RWPE2 (cell line): ENCODE data around the gene RABEPK.
"Not testable (repeated sequence)": the region's sequence is repeated elsewhere in the genome, so short reads cannot be mapped to it uniquely, and the experiment has no call there.

Experiments used
- ATAC-seq: fragments of 200-7000 bp; cut with Tn5 transposase; 3 replicates; pipeline ENCODE4 v1.9.1; 2021; ENCODE audit warnings: low read depth
- DNase-seq: peaks from one replicate; pipeline ENCODE4 v3.0.0-alpha.2; 2020; ENCODE audit warnings: low spot score
- H3K27ac ChIP-seq: fragments of 450-650 bp; 2 replicates; pipeline ENCODE4 v1.5.1; 2017; ENCODE audit warnings: mild to moderate bottlenecking; ENCODE audit not compliant: poor library complexity, severe bottlenecking
- H3K27me3 ChIP-seq: fragments of 250-450 bp; sonication (Bioruptor Pico); 2 replicates; pipeline ENCODE4 v1.5.1; 2021; ENCODE audit warnings: mild to moderate bottlenecking, moderate library complexity; ENCODE audit not compliant: insufficient read depth, poor library complexity, severe bottlenecking
- H3K36me3 ChIP-seq: fragments of 250-450 bp; sonication (Bioruptor Pico); 2 replicates; pipeline ENCODE4 v1.5.1; 2020; ENCODE audit warnings: low read depth, mild to moderate bottlenecking, moderate library complexity
- H3K4me1 ChIP-seq: fragments of 250-450 bp; sonication (Bioruptor Pico); 2 replicates; pipeline ENCODE4 v1.5.1; 2021; ENCODE audit warnings: mild to moderate bottlenecking, moderate library complexity; ENCODE audit not compliant: insufficient read depth, poor library complexity, severe bottlenecking
- H3K4me3 ChIP-seq: fragments of 250-450 bp; sonication (Bioruptor Pico); 2 replicates; pipeline ENCODE4 v1.5.1; 2021; ENCODE audit warnings: mild to moderate bottlenecking, moderate library complexity; ENCODE audit not compliant: severe bottlenecking
- H3K9me3 ChIP-seq: fragments of 250-450 bp; sonication (Bioruptor Pico); 2 replicates; pipeline ENCODE4 v1.5.1; 2021; ENCODE audit warnings: mild to moderate bottlenecking, moderate library complexity; ENCODE audit not compliant: severe bottlenecking
- TF ChIP-seq, protein P1 (sequence below): fragments of 450-650 bp; IDR thresholded peaks from one replicate; pipeline ENCODE4 v1.5.1; 2017; ENCODE audit warnings: mild to moderate bottlenecking, moderate library complexity; ENCODE audit not compliant: poor library complexity, severe bottlenecking

RABEPK gene

DNA sequence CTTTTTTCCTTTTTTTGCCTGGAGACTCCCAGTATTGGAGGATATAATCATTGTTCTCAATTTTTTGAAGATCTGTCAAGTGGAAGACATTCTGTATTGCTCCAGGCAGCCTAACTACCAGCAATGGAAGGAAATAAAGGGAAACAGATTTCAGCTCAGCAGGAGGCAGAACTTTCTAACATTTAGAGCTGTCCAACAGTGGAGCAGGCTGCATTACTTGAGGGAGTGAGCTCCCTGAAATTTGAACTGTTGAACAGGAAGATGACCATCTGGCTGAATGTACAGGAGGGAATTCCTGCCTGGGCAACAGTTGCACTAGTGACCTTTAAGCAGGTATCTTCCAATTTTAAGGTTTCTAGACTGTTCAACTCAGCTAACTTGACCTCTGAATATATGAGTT, 60.2 kb downstream of the RABEPK start:
- Histone ChIP-seq H3K27me3 (no peaks in the 10 kb centered on the region), H3K27ac (no peak overlapping the region), H3K9me3 (no peaks in the 10 kb centered on the region), H3K36me3 (peaks cover 14% of the 10 kb centered on the region), H3K4me1 (peaks cover 5% of the 10 kb centered on the region), H3K4me3 (no peak overlapping the region)
- no peak for DNase-seq
- no peak for ATAC-seq
- TF ChIP-seq, protein P1, sequence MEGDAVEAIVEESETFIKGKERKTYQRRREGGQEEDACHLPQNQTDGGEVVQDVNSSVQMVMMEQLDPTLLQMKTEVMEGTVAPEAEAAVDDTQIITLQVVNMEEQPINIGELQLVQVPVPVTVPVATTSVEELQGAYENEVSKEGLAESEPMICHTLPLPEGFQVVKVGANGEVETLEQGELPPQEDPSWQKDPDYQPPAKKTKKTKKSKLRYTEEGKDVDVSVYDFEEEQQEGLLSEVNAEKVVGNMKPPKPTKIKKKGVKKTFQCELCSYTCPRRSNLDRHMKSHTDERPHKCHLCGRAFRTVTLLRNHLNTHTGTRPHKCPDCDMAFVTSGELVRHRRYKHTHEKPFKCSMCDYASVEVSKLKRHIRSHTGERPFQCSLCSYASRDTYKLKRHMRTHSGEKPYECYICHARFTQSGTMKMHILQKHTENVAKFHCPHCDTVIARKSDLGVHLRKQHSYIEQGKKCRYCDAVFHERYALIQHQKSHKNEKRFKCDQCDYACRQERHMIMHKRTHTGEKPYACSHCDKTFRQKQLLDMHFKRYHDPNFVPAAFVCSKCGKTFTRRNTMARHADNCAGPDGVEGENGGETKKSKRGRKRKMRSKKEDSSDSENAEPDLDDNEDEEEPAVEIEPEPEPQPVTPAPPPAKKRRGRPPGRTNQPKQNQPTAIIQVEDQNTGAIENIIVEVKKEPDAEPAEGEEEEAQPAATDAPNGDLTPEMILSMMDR = no peak

DNA sequence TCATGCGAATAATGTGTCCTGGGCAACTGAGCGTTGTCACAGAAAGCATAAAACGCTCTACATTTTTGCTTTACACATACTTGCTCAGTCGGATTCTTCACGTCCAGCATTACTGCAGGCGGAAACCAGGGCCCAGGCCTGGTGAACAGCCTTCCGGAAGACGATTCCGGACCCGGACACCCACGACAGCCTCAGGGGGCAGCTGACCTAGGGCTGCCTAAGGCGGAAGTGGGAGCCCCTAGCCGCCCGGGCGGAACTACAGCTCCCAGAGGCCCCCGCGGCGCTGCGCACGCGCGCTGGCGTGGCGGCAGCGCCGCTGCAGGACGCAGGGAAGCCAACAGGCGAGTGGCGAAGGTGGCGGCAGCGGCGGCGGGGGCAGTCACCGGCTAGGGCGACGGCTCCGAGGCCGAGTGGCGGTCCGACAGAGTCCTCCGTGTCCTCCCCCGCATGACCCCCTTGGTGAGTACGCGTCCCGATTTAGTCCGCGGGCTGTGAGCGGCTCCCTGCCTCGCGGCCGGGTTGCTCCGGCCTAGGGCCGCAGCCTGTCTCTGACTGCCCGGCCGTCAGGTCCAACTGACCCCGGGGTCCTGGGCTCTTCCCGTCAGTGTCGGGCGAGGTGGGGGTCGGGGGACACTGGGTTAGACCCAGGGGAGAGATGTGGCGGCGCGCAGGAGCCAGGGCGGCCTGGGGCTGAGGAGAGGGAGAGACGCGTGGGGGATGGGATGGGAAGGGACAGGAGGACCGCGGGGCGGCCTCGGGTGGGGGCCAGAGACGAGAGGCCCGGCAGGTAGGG, 61.4 kb downstream of the RABEPK start, which contains the start of gene GAPVD1:
GAPVD1 (plus strand) TSS at position 326 of the 793 bp plus-strand sequence. CDS start 37,096 bp downstream, outside the sequence.
- peak within 1 kb of the TSS; percentile 33 for H3K27ac ChIP-seq
- no peaks in the 10 kb centered on the region for H3K27me3 ChIP-seq
- peak; percentile 97 for ATAC-seq
- H3K36me3 ChIP-seq = peaks cover 18% of the 10 kb centered on the region
- peaks cover 5% of the 10 kb centered on the region for H3K4me1 ChIP-seq
- peak; percentile 82 for DNase-seq
- H3K9me3 ChIP-seq = no peaks in the 10 kb centered on the region
- H3K4me3 ChIP-seq = peak within 1 kb of the TSS; percentile 90
- TF ChIP-seq, protein P1 = peak; percentile 55

DNA sequence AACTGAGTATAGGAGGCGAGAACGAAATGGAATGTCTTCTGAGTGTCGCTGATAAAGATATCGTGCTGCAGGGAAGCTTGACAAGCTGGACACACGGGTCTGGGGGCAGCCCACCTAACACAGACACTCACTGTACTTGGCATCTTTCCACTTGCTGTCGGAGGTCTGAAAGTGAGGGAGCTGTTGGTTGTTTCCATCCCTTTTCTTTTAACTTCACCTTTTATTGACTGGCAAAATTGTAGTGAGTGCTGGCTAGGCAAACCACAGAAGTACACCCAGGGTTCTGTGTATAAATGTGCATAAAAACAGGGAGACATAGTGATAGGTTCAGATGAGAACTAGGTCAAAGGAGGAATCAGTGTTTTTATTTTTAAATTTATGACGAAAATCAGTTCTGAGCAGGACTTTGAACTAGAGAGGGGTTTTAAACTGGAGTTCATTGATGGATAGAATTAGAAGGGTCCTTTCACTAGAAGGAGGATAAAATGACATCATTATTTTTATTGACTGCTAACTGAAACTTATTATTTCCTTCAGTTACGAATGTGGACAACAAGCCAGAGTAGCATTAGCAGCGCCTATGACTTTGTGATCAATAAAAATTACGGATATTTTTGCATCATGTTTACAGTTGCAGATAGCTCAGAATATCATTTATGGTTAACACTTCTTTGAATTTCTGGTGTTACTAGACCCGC, 62.1 kb downstream of the RABEPK start:
- ATAC-seq (peak; percentile 3; the same call in 2 of the 3 replicates), DNase-seq (no peak)
- Histone ChIP-seq H3K4me1 (peaks cover 5% of the 10 kb centered on the region), H3K36me3 (peaks cover 23% of the 10 kb centered on the region), H3K27ac (peak overlapping the region; percentile 33), H3K4me3 (peak overlapping the region; percentile 90), H3K27me3 (no peaks in the 10 kb centered on the region), H3K9me3 (no peaks in the 10 kb centered on the region)
- TF ChIP-seq, protein P1 = no peak

DNA sequence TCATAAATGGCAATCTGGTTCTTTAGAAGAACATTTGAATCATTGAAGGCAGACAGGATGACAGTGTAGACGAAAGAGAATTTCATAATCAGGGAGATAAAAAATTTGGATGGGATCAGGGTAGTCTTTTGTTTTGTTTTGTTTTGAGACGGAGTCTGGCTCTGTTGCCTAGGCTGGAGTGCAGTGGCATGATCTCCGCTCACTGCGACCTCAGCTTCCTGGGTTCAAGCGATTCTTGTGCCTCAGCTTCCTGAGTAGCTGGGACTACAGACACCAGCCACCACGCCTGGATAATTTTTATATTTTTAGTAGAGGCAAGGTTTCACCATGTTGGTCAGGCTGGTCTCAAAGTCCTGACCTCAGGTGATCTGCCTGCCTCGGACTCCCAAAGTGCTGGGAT, 63.7 kb downstream of the RABEPK start:
- H3K4me3 ChIP-seq, H3K27me3 ChIP-seq, H3K9me3 ChIP-seq, H3K27ac ChIP-seq, H3K4me1 ChIP-seq, ATAC-seq, DNase-seq: not testable (repeated sequence)
- H3K36me3 ChIP-seq = peaks cover 25% of the 10 kb centered on the region

DNA sequence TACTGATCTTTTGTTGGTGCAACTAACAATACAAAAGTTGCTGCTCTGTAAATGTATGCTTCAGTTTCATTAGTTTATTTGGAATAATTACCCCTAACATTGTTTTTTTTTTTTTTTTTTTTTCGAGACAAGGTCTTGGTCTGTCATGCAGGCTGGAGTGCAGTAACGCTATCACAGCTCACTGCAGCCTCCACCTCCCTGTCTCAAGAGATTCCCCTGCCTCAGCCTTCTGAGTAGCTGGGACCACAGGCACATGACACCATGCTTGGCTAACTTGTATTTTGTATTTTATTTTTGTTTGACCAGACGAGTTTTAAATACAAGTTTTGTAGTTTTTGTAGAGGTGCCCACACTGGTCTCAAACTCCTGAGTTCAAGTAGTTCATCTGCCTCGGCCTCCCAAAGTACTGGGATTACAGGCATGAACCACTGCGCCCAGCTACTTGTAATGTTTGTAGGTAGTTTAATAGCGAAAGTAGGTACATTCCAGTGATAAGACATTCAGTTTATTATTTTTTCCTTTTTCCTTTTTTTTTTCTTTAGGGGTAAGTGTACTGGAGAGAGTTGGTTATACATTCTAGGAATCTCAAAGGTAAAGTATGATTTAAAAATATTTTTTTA, 68.2 kb downstream of the RABEPK start:
- H3K4me1 ChIP-seq = peaks cover 15% of the 10 kb centered on the region
- no peak for DNase-seq
- no peaks in the 10 kb centered on the region for H3K27me3 ChIP-seq
- no peak for ATAC-seq
- TF ChIP-seq, protein P1 = no peak
- H3K4me3 ChIP-seq = no peak overlapping the region
- no peaks in the 10 kb centered on the region for H3K9me3 ChIP-seq
- H3K36me3 ChIP-seq = peaks cover 46% of the 10 kb centered on the region
- H3K27ac ChIP-seq = no peak overlapping the region
